ENCODE measurements around the gene SH2D7.

SH2D7 gene

DNA sequence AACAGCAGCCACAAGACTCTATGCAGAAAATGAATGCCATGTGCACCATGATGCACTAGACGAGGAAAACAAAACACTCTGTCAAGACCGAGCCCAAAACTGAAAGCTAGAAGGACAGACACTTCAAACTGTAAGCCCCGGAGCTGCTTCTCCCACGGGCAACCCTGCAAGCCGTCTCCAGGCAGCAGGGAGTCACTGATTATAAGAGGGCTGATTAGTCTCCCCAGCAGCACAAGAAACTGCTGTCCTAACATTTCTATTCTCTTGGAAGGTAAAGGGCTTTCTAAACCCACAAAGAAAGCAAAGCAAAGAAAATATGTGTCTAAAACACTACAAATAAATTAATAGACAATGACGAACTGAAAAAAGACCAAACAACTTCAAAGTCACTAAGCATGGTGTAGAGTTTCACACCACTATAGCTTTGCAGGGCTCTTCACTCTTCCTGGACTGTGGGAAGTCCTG lies 30.4 kb upstream of the SH2D7 start:
- no peak for DNase-seq (ENCODE audit: low read depth)

DNA sequence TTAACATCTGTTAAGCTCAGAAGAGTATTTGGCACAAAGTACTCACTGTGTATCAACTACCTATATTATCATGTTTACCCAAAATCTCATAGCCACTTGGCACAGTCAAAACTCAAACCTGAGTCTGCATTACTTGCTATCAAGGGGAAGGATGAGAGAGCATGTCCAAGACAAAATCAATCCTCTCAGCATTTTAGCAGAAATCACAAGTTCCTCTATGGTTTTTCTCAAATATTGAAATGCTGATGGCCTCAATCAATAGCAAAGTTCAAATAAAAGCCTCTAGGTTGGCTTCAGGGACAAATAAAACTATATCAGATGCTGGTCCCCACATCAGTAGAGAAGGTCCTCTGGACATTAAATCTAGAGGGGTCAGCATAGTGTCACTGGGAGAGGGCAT lies 29.1 kb upstream of the SH2D7 start:
- DNase-seq (ENCODE audit: low read depth) = no peak

DNA sequence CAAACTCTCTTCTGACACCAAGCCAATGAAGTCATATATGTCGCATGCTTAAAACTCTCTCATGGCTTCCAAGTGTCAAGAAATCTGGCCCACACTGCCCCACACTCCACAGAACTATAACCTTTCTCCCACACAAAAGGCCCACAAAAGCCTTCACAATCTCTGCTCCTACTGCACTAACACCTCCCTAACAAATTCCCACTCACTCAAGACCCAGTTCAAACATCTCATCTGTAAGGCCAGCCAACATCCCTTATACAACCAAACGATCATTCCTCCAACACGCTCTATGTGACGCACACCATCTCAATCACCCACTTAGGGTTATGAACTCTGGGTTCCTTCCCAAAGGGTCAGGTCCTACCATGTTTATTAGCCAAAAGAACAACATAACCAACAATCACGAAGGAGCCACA lies 28.4 kb upstream of the SH2D7 start:
- no peak for DNase-seq (ENCODE audit: low read depth)

DNA sequence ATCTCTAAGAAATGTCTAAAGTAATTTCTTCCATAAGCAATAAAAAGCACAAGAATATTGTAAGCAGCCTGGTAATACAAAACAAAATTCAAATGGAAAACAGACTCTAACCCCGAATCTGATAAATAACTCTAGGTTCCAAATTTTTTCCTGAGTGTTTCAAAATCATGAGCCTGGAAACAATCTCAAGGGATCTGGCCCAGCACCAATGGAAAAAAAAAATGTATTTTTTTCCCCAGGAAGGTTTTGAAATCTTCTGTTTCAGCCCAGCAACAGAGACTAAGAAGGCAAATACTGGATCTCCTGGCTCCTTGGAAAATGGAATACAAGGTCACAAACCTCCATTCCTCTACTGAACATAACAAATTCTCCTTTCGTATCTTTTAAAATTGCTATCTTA lies 27.8 kb upstream of the SH2D7 start:
- no peak for DNase-seq (ENCODE audit: low read depth)

DNA sequence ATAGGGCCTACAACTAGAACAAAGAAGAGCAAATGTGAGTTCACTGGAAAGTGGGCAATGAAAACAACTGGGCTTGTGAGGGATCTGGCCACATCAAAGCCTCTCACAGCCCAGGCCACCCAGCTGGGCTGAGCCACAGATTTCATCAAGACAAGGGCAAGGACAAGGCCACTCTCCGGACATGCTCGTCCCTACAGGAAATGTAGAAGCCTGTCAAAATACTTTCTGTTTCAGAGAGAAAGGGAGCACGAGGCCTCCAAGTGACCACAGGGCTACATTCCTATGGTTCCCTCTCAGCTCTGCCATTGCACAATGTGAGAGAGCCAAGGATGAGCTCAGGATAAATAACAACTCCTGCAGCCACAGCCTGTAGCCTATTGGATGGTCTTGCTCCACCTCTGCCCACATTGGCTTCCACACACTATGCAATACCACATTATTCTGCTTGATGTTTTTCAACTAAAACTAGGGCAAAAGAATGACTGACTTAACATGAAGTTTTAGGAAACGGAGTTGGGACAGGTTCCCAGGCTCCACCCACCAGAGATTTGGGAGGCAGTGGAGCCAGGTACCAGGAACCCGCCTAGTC lies 27.0 kb upstream of the SH2D7 start:
- DNase-seq (ENCODE audit: low read depth) = no peak

DNA sequence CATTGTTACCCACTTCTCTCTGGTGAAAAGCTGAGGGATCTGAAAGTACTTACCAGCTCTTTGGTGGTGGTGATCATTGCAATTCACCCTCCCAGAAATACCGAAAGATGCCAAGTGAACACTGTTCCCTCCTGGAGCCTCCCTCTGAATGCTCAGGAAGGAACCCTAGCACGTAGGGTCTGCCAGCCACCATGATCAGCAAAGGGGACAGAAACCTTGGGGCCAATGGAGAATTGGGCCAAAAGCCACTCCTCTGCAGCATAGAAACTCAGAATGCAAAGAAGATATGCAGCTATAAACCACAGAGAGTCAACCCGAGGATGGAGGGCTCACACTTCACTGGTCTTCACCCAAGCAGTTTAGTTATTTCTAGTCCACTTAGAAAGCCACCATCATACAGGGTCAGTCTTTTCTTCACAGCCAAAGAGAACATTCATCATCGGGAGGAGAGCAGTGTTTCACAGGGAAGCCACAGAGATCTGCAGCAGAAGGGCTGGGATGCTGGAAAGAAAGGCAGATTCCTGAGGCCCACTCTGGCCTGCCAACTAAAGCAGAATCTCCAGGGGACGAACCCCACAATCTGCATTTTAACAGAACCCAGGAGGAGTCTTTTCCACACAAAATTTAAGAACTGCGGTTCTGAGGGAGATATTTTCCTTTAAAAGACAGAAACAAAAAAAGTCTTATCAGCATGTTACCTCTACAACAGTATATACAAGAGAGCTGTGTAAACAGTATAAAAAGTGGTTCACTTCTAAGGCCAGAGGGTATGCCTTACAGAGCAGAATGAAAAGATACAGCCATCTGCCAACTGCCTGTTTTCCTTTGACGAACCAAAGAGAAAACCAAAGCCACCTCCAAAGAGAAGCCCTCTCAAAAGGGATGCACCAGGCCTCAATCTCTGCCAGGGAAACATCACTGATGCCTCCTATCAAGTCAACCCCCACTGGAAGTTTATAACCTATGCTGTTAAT lies 26.1 kb upstream of the SH2D7 start:
- DNase-seq (ENCODE audit: low read depth) = no peak

DNA sequence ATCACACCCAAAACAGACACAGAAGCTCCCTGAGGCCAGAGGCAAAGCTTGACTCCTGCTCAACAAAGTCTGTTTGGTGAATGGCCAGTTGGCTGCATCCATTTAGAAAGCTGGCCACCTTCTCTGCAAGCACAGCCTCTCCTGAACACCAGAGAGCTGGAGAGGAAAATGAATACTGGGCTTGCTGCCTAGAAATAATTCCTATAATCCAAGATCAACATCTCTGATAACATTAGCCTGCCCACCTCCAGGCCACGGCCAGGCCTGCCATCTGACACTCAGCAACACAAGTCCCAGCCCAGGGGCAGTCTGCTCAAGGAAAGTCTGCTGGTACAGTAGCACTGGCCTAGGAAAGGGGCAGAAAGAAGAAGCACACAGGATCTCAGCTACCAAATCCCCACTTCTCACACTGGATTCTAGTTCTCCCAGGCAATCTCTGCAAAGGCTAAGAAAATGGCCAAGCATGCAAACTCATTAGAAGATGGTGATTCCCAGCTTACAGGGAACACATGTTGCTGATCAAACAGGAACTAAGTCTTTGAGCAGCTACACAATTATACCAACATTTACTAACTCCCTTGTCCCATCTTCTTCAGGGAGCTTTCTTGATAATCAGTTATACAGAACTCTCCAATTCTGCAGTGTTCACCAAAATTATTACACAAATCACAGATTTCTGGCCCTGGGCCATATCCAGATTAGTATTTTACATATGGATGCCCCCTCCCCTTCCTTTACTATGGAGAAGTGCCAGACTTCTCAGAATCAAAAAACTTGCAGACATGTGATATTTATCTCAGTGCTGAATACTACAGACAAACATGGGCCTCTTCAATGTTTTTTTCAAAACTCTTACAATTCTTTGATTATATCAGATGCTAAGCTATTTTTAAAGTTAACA lies 24.8 kb upstream of the SH2D7 start:
- DNase-seq (ENCODE audit: low read depth) = no peak

DNA sequence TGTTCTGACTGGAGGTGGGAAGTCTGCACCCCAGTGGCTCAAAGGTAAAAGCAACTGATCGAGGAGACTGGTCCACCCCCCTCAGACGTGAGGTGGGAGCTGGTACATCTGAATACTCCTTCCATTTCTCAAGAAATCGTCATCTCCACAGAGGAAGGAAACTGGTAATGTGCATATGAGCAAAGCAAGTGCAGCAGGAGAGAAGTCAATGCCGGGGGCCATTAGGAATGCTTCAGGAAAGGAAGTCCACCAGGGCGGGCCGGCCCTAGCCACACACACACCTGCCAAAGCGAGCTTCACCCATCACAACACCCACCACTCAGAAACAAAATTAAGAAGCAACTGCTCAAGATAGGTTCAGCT lies 23.3 kb upstream of the SH2D7 start:
- no peak for DNase-seq (ENCODE audit: low read depth)

DNA sequence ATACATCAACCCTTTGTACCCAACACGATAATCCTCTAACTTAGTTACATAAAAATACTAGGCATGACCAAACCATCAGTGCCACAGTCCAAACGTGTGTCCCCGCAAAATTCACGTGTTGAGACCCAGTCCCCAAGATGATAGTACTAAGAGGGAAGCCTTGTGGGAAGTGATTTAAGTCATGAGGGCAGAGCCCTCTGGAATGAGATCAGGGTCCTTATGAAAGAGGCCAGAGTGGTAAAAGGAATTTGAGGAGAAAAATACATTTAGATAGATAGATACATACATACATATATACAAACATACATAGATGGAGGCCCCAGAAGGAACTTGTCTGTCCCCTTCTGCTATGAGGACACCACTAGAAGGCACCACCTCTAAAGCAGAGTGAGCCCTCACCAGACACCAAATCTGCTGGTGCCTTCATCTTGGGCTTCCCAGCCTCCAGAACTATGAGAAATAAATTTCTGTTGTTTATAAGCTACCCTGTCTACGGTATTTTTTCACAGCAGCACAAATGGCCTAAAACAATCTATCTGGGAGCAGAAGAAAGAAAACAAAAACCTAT lies 22.8 kb upstream of the SH2D7 start:
- DNase-seq (ENCODE audit: low read depth) = no peak

DNA sequence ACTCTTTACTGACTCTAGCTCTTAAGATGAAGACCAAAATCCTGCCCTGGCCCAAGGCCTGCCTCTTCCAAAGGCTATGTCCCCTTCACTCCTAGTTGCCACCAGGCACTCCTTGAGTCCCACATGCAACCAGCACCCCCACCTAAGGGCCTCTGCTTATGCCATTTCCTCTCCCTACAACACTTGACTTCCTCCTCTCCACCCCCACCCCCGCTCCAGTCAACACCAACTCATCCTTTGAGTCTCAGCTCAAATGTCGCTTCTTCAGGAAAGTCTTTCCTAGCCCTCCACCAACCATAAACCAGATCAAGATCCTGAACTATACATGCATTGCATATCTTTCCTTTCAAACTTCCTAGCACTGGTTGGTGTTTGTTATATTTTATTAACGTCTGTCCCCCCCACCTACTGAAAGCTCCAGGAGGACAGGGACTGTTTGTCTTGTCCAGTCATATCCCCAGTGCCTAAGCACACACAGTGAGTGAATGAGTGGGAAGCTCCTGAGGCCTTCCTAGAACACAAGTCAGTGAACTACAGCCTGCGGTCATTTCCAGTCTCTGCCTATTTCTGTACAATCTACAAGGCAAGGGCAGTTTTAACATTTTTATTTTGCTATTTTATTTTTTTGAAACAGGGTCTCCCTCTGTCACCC lies 22.2 kb upstream of the SH2D7 start:
- no peak for DNase-seq (ENCODE audit: low read depth)

DNA sequence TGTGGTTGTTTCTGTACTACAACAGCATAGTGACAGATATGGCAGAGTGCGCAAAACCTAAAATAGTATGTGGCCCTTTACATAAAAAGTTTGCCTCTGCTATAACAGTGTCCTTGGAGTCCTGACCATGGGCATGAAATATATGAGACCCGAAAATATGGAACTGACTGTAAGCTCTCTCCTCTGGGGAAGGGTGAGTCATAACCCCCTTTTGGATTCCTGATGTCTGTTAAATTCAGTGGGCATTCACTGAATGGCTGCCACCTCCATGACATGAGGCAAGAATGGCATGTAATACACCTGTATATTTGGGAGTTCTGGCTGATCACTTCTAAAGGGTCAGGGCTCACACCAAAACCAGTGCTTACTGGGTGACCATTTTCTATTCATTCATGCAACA lies 21.0 kb upstream of the SH2D7 start:
- no peak for DNase-seq (ENCODE audit: low read depth)

DNA sequence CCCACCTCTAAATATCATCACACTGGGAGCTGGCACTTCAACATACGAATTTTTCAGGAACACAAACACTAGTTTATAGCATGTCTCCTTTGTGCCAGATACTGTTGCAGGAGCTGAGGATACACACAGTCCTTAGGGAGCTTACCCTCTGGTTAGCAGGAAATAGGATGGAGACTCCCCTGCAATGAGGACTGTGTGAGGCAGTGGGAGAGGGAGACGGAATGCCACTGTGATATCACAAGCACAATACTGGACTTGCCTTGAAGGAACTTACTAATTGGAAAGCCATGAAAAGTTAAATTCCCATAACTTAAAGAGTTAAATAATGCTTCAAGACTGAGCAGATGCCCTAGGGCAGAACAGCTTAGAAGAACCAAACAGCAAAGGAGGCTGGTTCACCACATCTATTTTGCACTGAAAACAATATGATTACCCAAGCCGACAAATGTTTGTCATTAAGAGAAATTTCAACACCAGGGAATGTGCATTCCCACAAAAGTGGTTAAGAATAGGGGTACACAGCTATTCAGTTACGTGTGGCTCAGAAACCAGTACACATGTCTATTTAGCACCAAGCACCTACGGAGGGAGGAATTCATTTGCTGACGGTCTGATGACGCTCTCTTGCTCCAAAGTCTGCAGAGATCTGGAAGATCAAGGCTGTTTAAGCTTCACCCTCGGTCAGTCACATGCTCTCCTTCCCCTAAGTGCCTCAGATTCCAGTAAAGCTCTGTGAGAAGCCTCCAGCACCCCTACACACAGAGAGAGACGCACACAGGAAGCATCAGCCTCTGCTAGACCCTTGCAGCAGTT lies 20.1 kb upstream of the SH2D7 start:
- no peak for DNase-seq (ENCODE audit: low read depth)

DNA sequence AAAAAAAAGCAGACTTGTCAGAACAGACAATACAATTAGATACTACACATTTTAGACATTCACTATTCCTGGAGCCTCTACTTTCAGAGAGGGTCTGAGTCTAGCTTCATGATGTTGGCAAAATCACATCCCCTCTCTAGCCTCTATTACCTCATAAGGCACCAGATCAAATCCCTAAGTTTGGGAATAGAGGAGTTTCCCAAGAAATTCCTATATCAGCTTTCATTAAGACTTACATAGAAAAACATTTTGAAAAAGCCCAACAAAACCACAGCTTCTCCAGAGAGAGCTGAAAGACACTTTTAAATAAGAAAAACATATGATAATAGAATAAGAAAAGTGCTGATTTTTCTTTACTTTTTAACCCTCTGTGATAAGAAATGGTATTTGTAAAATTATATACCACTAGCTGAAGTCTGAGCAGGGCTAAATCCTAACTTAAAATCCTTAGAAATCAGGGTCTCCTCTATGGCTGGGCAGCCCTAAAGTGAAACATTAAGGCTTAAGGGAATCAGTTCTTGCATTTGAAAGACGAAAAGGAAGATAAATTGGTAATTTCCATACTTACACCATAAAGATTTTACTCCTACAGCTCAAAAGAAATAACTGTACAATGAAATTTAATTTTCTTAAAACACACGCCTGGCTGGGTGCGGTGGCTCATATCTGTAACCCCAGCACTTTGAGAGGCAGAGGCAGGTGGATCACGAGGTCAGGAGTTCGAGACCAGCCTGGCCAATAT lies 19.1 kb upstream of the SH2D7 start:
- DNase-seq (ENCODE audit: low read depth) = no peak

DNA sequence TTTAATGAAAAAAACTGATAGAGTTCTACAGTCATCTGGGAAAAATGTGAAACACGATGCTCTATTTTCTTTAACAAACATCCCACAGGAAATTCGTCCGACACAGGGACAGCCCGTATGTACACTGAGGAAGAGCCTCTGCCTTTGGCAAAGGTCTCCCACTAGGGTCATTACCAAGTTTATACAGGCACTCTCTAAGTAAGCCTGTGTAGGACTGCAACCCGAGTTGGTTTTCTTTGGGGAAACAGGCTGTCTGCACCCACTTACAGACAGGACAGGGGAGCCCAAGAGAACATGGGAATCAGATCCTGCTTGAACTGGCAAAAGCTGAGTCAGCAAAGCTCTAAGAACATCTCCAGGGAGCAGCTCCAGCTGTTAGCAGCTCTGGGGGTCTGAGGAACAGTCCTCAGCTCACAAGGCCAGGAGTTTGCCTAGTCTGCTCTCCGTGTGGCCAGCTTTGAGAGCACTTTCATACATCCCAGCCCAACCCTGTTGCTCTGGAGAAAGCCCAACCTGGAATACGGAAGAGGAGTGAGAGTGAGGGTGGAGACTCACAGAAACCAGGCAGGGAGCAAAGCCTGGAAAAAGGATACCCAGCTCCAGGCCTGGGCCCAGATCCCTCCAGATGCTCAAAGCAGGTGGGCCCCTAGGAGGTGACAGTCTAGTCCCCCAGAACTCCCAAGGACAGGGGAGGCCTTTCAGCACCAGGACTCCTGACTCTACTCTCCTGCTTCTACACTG lies 16.7 kb upstream of the SH2D7 start:
- DNase-seq (ENCODE audit: low read depth) = no peak

DNA sequence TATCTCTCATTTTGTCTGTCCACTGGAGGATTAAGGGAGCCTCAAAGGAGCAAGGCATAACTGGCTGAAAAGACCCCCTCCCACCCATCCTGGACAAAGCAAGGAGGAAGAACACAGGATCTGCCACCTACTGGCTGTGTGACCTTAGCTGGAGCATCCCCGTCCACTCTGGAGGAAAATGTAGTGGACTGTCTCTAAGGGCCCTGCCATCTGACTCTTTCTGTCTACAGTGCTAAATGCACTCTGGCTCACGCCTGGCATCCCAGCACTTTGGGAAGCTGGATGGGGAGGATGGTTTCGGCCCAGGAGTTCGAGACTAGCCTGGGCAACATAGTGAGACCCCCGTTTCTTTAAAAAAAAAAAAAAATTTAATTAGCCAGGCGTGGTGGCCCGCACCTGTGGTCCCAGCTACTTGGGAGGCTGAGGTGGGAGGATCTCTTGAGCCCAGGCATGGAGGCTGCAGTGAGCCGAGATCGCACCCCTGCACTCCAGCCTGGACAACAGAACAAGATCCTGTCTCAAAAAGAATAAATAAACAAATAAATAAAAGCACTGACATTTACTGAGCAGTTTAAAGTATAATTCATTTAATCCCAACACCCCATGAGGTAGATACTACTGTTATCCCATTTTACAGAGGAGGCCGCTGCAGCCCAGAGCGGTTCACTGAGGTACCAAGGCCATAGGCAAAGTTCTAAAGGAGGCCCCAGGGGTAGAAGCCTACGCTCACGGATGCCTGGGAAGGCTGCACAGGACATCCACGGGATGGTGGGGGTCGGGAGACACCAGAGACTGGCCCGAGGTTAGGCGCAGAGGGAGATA lies 15.9 kb upstream of the SH2D7 start:
- no peak for DNase-seq (ENCODE audit: low read depth)

DNA sequence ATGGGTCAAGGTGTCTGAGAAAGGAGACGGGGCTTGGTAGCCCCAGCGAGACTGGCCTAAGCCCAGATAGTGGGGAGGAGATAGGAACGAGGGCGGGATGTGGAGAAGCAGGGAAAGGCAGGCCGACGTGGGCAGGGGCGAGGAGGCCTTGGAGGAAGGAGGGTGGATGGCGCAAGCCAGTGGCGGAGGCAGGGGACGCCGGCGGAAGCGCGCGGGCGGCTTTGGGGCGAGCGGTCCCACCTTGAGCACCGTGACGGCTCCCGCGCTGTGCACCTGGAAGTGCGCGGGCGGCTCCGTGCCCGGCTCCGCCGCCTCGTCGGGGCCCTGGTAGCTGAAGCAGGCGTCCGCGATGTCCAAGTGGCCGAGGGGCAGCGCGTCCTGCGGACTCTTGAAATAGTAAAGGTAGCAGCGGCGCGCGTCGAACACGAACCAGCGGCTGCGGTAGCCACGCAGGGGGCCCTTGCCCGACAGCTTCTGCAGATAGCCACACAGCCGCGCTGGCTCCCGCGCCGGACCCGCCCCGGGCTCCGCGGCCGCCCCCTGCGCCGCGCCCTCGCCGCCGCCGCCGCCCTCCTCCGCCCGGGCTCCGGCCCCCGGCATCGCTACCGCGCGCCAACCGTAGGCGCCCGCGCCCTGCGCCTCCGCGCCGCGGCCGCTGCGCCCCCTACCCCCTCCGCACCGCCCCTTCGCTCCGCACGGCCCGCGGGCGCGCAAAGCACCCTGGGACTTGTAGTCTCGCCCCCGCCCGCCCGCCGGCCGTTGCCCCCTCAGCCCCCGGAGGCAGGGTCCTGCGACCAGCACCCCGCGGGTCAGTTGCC lies 15.1 kb upstream of the SH2D7 start, which contains the start of gene TBC1D2B:
Gene TBC1D2B (minus strand): TSS at position 659 of the 818 bp plus-strand sequence. CDS start 59 bp downstream, at position 600.
- peak; percentile 57 for DNase-seq (ENCODE audit: low read depth)

DNA sequence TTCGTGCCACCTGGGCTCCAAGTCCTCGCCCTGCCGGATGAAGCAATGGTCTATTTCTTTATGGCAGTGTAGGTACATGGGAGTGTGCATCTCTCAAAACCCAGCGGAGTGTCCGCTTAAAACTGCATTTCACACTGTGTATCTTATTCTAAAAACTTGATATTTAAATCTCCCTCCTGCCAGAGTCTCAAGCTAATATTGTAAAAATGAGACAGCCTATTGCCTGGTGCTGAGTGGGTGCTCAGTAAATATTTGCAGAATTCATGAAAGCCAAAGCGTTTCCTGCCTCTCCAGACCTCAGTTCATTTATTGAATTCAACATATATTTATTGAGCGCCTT lies 14.5 kb upstream of the SH2D7 start:
- DNase-seq (ENCODE audit: low read depth) = no peak

All from stimulated activated CD8-positive, alpha-beta memory T cell treated with anti-CD3 and anti-CD28 coated beads, Interleukin-15, amount 100 ng/mL, for 24 hours (primary cell).